Activated CD8-positive, alpha-beta memory T cell treated with anti-CD3 and anti-CD28 coated beads, Interleukin-2, amount 50 U/mL, for 24 hours (primary cell): ENCODE measurements around the gene FAIM2.

Experiments
- DNase-seq: peaks from one replicate; pipeline ENCODE4 v3.0.0-alpha.2; 2020; ENCODE audit errors: extremely low read depth

FAIM2 gene

GRCh38 chr12:49917788-49918173, 14.1 kb upstream of the FAIM2 start:
- no peak for DNase-seq

DNA sequence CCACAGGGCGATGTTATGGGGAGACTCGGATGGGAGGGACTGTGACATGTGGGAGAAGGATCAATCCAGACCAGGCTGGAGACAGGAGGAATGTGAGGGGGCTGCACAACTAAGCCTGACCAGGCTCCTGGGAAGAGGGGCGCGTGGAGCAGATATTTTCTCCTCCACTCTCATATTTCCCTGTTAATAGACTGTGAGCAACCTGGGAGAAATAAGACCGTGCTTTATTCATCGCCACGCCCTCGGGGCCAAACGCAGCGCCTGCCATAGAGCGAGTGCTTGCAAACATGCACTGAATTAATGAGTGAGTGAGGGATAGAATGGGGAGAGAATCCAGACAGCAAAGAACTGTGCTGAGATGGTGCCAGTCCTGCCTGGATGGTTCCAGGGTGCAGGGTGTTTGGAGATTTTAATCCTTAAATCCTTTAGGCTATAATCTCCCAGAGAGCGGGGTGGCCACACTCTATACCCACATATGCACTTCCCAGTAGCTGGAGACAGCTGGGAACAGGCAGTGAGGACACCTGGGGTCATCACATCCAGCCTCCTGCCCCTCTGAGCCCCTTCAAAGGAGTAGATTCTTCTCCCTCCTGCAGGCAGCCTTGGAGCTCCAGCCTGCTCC, 13.6 kb upstream of the FAIM2 start:
- no peak for DNase-seq

GRCh38 chr12:49916129-49916919, 12.6 kb upstream of the FAIM2 start:
- no peak for DNase-seq

DNA sequence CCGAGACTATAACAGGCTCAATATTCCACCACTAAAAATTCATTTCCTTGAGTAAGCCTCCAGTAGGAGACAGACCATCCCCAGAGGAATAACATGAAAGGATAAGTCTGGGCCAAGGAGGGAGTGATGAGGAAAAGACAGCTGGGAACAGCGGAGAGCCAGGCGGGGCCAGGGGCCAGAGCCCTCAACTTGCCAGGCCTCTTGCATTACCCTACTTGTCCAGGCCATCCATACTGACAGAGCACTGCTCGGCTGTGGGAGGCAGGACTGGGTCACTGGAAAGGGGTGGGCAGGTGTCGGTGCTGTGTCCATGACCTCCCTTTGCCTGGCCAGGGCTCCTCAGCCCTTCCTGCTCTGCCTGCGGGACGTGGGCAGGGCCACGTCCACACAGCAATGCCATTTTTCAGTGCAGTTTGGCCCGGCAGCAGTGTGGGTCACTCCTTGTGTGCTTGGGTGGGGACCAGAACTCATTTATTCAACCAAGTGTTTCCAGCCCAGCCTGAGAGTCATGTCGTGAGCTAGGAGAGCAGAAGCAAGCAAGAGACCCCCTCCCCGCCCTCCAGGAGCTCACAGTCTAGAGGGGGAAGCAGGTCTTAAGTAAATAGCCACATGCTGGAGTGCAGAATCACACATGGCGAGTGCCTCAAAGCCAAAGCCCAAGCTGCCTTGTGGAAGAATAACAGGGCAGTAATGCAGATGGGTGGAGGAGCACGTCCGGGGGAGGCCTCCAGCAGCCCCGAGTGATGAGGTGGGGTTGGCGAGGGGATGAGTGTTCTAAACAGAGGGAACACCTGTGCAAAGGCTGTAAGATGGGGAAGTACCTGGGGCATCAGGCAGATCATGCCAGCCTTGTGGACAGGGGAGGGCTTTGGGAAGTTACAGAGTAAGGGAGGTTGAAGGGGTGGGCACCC, 8.9 kb upstream of the FAIM2 start:
- DNase-seq = no peak

DNA sequence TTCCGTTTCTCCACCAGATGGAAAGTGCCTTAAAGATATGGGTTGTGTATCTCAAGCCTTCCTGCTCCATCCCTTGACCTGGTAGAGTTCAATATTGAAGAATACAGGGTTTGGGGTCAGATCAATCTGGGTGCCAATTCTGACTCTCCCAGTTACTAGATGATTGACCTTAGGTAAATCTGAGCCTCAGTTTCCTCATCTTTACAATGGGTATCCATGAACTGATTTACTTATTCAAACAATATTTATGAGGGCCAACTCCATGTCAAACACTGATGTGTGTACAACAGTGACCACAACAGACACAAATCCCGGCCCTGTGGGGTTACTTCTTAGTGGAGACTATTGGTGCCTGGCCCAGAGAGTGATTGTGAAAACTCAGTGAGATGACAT, 7.5 kb upstream of the FAIM2 start:
- DNase-seq = no peak

- no peak for DNase-seq
These were observed 6.9 kb upstream of the FAIM2 start for GRCh38 chr12:49910331-49911212.

- no peak for DNase-seq
These were observed 6.1 kb upstream of the FAIM2 start for GRCh38 chr12:49909826-49910225.

DNA sequence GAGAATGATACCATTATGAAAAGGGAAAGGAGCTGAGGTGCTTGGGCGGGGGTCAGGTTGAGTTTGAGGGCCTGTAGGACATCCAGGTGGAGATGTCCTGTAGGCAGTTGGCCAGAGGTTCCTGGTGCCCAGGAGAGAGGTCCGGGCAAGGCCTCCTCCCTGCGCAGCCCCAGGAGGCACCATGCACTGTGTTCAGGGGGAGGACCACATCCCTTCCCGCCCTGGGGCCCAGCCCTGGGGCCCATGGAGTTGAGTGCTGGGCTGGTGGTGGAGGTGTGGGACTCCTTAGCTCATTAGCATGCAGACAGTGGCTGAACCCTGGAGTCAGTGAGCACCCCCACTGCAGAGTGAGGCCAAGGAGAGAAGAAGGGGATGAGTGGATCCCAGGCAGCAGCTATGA, 5.7 kb upstream of the FAIM2 start:
- no peak for DNase-seq

GRCh38 chr12:49907352-49907751, 3.7 kb upstream of the FAIM2 start:
- no peak for DNase-seq

- no peak for DNase-seq
These were observed 2.1 kb upstream of the FAIM2 start for GRCh38 chr12:49905718-49906314.

DNA sequence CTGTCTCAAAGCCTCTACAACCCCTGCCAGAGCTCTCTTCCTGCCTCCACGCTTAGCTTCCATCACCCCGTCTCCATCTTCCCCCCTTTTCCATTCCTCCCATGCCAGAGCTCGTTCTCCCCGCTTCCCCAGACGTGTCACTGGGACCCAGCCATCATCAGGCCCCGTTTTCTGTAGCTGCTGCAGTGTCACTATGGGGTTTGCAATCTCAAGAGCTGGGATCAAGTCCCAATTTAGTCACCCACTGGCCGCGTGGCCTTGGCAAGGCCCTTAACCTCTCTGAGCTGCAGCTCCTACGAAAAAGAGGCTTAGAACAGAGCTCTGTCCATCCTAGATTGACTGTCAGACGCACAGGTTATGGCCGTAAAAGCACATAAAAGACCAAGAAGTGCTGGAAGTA, 901 bp upstream of the FAIM2 start:
- DNase-seq = no peak

DNA sequence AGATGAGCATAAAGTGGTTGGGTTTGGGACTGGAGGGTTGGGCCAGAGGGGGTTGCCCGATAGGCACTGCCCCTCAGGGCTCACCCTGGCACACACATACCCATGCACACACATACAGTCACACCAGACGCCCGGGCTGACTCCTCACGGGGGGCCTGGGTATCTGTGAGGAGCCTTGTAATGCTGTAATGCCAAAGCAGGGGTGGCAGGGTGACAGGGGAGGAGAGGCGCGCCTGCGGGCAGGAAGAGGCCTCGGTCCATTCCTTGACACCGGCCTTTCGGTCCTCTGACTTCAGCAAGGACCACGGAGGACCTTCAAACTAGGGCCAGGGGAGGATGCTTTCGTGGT, 375 bp downstream of the FAIM2 start:
- DNase-seq = no peak

DNA sequence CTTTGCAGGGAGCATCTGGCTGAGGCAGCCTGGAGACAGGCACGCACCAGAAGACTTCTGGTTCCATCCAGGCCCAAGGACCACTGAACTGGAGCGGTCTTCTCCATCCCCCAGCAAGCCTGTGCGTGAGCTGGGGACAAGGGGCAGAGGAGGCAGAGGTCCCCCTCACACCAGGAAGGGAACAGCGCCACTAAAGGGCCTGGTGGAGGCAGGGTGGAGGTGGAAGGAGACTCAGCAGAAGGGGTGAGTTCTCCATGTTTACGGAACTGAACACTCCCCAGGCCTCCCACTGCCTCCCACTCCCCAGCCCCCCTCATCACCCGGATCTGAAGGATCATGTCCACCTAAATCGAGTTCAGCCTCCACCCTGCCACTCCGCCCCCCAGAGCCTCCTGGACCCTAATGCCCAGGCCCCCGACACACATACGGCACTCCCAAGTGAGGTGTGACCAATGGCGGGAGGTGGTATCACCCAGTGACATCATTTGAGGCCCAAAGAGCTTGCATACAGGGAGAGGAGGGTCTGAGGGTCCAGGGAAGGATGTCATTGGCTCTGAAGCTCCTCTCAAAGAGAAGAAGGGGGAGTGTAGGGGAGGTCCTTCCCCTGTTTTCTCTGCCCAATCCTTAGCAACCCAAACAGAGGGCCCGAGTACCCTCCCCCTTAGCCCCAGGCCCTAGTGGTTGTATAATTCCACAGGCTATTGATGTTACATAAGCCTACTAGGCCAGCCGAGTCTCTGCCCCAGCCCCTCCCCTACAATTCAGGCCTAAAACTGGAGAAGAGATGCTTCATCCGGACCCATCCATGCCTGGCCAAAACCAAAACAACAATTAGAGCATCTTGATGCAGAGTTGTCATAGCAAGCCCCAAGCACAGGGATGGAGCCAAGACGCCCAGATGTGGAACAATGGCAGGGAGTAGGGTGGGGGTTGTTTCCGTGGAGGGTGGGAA, 1.0 kb downstream of the FAIM2 start:
- DNase-seq = no peak

GRCh38 chr12:49901986-49902385, 1.7 kb downstream of the FAIM2 start:
- DNase-seq = no peak

GRCh38 chr12:49901026-49901425, 2.7 kb downstream of the FAIM2 start:
- no peak for DNase-seq

GRCh38 chr12:49900371-49900770, 3.3 kb downstream of the FAIM2 start:
- no peak for DNase-seq

DNA sequence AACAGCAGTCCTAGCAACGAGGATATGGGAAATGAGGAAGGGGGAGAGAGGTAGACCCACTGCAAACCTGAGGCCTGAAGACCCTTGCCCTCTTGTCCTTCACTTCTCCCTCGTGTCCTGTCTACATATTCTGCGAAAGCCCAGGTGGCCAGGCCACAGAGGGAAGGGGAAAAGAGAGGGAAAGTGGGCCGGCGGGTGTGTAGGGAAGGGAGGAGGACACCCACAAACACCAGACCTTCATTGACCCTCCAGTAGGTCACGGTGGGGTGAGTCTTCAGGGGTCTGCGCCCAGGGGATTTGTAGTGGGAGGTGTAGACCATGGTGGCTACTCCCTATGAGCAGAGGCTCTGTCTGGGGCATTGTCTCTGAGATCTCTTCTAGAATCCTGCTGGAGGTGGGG, 3.8 kb downstream of the FAIM2 start:
- no peak for DNase-seq

GRCh38 chr12:49899286-49899843, 4.3 kb downstream of the FAIM2 start:
- no peak for DNase-seq

GRCh38 chr12:49897276-49897675, 6.4 kb downstream of the FAIM2 start:
- DNase-seq = no peak

GRCh38 chr12:49895773-49896172, 7.9 kb downstream of the FAIM2 start:
- no peak for DNase-seq
